HepG2 (cell line): Measurements from ENCODE around the gene ACACA. TPM values are rescaled to one million over a fixed set of nuclear protein-coding genes. Genes with fewer than 3 reads are reported as not detected.
A peak's percentile ranks its signal among the peaks of the same experiment; 100 is the strongest.

Experiments
- ARID5B ChIP-seq: IDR thresholded peaks from 2 replicates; pipeline ENCODE4 v1.4.0; 2020; ENCODE audit warnings: mild to moderate bottlenecking, missing genetic modification reagents
- ARNTL ChIP-seq: sonication (generic); formaldehyde crosslinking; IDR thresholded peaks from 2 replicates; pipeline ENCODE4 v1.4.0; 2020; ENCODE audit warnings: mild to moderate bottlenecking, missing genetic modification reagents
- CEBPB ChIP-seq: IDR thresholded peaks from 2 replicates; pipeline ENCODE4 v1.6.1; 2011; ENCODE audit warnings: low read depth, low read length, improper control_type of control experiment, borderline replicate concordance
- CTCF ChIP-seq: sonication (generic); formaldehyde crosslinking; IDR thresholded peaks from 2 replicates; pipeline ENCODE4 v1.5.0; 2020; ENCODE audit warnings: mild to moderate bottlenecking, missing genetic modification reagents, moderate library complexity
- HMG20A ChIP-seq: IDR thresholded peaks from 2 replicates; pipeline ENCODE4 v1.6.1; 2016; ENCODE audit warnings: borderline replicate concordance
- HNRNPUL1 ChIP-seq: fragments of 200-400 bp; formaldehyde crosslinking; IDR thresholded peaks from 2 replicates; pipeline ENCODE4 v1.6.1; 2017; ENCODE audit warnings: low read depth, mild to moderate bottlenecking, low read length, moderate library complexity
- KLF16 ChIP-seq, 2 experiments: sonication (generic) in 1 of 2; formaldehyde crosslinking in 1 of 2; IDR thresholded peaks; 2 replicates each; pipeline versions ENCODE4 v1.6.1 to v1.8.0; 2016 to 2023; ENCODE audit warnings: missing genetic modification reagents in 2 of 2, missing compliant biosample characterization in 1 of 2
- MLX ChIP-seq: IDR thresholded peaks from 2 replicates; pipeline ENCODE4 v1.6.1; 2016
- PHF21A ChIP-seq: sonication (generic); formaldehyde crosslinking; IDR thresholded peaks from 2 replicates; pipeline ENCODE4 v1.5.0; 2020; ENCODE audit warnings: mild to moderate bottlenecking, missing genetic modification reagents
- ZNF318 ChIP-seq: sonication (generic); formaldehyde crosslinking; IDR thresholded peaks from 2 replicates; pipeline ENCODE4 v1.4.0; 2020; ENCODE audit warnings: mild to moderate bottlenecking, missing genetic modification reagents
- ZNF512B ChIP-seq: sonication (generic); formaldehyde crosslinking; IDR thresholded peaks from 2 replicates; pipeline ENCODE4 v1.5.1; 2020; ENCODE audit warnings: missing genetic modification reagents, mild to moderate bottlenecking, borderline replicate concordance
- polyA plus RNA-seq, 8 experiments: library from polyadenylated mRNA; depleted of rRNA in 3 of 8; stranded (reverse) in 7 of 8; unstranded in 1 of 8; fragments of >200 nt; fragmentation: Illumina TruSeq in 4 of 8; extraction: Trizol in 4 of 8; gene quantifications; 2 replicates each; pipeline versions ENCODE4 v1.2.1 to v1.2.3, GENCODE V29; 2011 to 2016; ENCODE audit warnings: low read depth in 4 of 8, missing spikeins in 1 of 8, mixed read lengths in 1 of 8; ENCODE audit not compliant: insufficient read depth in 1 of 8
- total RNA-seq, 5 experiments: library from RNA; depleted of rRNA; stranded (reverse); fragments of >200 nt; fragmentation: Illumina TruSeq; extraction: Trizol; gene quantifications; 2 replicates each; pipeline ENCODE4 v1.2.3, GENCODE V29; 2016; ENCODE audit warnings: low read depth in 1 of 5

Gene ACACA
- total and polyA plus RNA-seq, 2 of the 13 experiments (the other 11 are each of a cell fraction or from before 2014, with no cell fraction given): 39.2 to 47.2 TPM

- TF ChIP-seq ZNF318 (CRISPR knock-in tag): no peak
- TF ChIP-seq ARNTL: no peak
- TF ChIP-seq HMG20A (CRISPR knock-in tag): no peak
- TF ChIP-seq HNRNPUL1: no peak
- no peak for TF ChIP-seq MLX (CRISPR knock-in tag)
- peak; percentile 81 for TF ChIP-seq CEBPB
- peak; percentile 55 for TF ChIP-seq CTCF (CRISPR knock-in tag)
- no peak for TF ChIP-seq ZNF512B
- no peak for TF ChIP-seq PHF21A (CRISPR knock-in tag)
- TF ChIP-seq ARID5B (CRISPR knock-in tag): no peak
- TF ChIP-seq KLF16 (CRISPR knock-in tag; IDR thresholded peaks at IDR 0.05): no peak
Measured at GRCh38 chr17:37239690-37240334, 166.8 kb downstream of the ACACA start (continued).
